GM21390 (cell line): ENCODE data around the gene GRAP2.

Source experiments
- ATAC-seq: cut with Tn5 transposase; IDR thresholded peaks from one replicate; pipeline ENCODE4 v1.9.1; 2021; ENCODE audit not compliant: unreplicated experiment

The GRAP2 gene

GRCh38 chr22:39923696-39924095 is 22.8 kb downstream of the GRAP2 start:
- ATAC-seq, result no peak

GRCh38 chr22:39924286-39924685 is 23.4 kb downstream of the GRAP2 start:
- ATAC-seq, result no peak

- ATAC-seq, result no peak
Measured at GRCh38 chr22:39925273-39925672, 24.4 kb downstream of the GRAP2 start.

- no peak for ATAC-seq
Measured at GRCh38 chr22:39925909-39926679, 25.2 kb downstream of the GRAP2 start.

GRCh38 chr22:39926753-39927152 is 25.9 kb downstream of the GRAP2 start:
- ATAC-seq, result no peak

- no peak for ATAC-seq
Measured at GRCh38 chr22:39927544-39927943, 26.7 kb downstream of the GRAP2 start.

GRCh38 chr22:39928536-39929520 is 27.9 kb downstream of the GRAP2 start:
- ATAC-seq, result no peak

GRCh38 chr22:39931251-39931650 is 30.4 kb downstream of the GRAP2 start:
- ATAC-seq, result no peak

- no peak for ATAC-seq
Measured at GRCh38 chr22:39932166-39932565, 31.3 kb downstream of the GRAP2 start.

GRCh38 chr22:39932918-39933649 is 32.2 kb downstream of the GRAP2 start:
- ATAC-seq, result no peak

GRCh38 chr22:39933741-39934140 is 32.9 kb downstream of the GRAP2 start:
- no peak for ATAC-seq

- no peak for ATAC-seq
Measured at GRCh38 chr22:39935116-39935515, 34.2 kb downstream of the GRAP2 start.

GRCh38 chr22:39935612-39936011 is 34.7 kb downstream of the GRAP2 start:
- no peak for ATAC-seq

- no peak for ATAC-seq
Measured at GRCh38 chr22:39936523-39937145, 35.8 kb downstream of the GRAP2 start.

GRCh38 chr22:39937906-39938305 is 37.0 kb downstream of the GRAP2 start:
- ATAC-seq, result no peak

GRCh38 chr22:39938509-39939111 is 37.7 kb downstream of the GRAP2 start:
- no peak for ATAC-seq

GRCh38 chr22:39939830-39940229 is 38.9 kb downstream of the GRAP2 start:
- ATAC-seq, result no peak

GRCh38 chr22:39940757-39941305 is 39.9 kb downstream of the GRAP2 start:
- ATAC-seq, result no peak

GRCh38 chr22:39941601-39942000 is 40.7 kb downstream of the GRAP2 start:
- no peak for ATAC-seq
